WERI-Rb-1 (cell line): ENCODE results near the gene PCP2.

Experiments used
- DNase-seq: peaks from one replicate; pipeline ENCODE4 v3.0.0-alpha.2; 2020
- H3K27ac ChIP-seq: fragments of 250-450 bp; sonication (Bioruptor Pico); 2 replicates; pipeline ENCODE4 v1.5.1; 2020; ENCODE audit warnings: mild to moderate bottlenecking, moderate library complexity
- H3K27me3 ChIP-seq: fragments of 250-450 bp; sonication (Bioruptor Pico); 2 replicates; pipeline ENCODE4 v1.5.1; 2021; ENCODE audit warnings: mild to moderate bottlenecking, low read depth, moderate library complexity; ENCODE audit not compliant: insufficient read depth, severe bottlenecking
- H3K36me3 ChIP-seq: fragments of 250-450 bp; sonication (Bioruptor Pico); 2 replicates; pipeline ENCODE4 v1.5.1; 2020; ENCODE audit warnings: mild to moderate bottlenecking, moderate library complexity
- H3K4me3 ChIP-seq: 2 replicates; pipeline ENCODE4 v1.5.1; 2011; ENCODE audit warnings: low read depth, mild to moderate bottlenecking, control low read depth, low read length
- H3K9me3 ChIP-seq: fragments of 250-450 bp; sonication (Bioruptor Pico); 2 replicates; pipeline ENCODE4 v1.5.1; 2021; ENCODE audit warnings: mild to moderate bottlenecking, moderate library complexity; ENCODE audit not compliant: severe bottlenecking
- TF ChIP-seq, protein P1 (sequence below): IDR thresholded peaks from 2 replicates; pipeline ENCODE4 v1.5.1; 2011; ENCODE audit warnings: low read depth, mild to moderate bottlenecking, control low read depth, inconsistent platforms, low read length

PCP2 gene

DNA sequence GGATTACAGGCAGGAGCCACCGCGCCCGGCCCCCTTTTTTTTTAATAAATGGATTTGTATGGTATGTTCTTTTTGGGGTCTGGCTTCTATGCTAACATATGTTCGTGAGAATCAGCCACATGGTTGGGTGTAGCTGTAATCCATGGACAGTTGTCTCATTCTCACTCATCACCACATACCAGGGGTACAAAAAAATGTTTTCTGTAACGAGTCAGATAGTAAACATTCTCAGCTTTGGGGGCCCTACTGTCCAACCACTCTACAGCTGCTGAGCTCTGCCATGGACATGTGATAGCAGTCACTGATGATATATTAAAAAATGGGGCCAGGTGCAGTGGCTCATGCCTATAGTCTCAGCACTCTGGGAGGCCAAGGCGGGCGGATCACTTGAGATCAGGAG is 30.2 kb upstream of the PCP2 start:
- no peak for DNase-seq
- Histone ChIP-seq H3K27ac (no peak overlapping the region), H3K27me3 (no peaks in the 10 kb centered on the region), H3K9me3 (no peaks in the 10 kb centered on the region), H3K36me3 (no peaks in the 10 kb centered on the region), H3K4me3 (no peak overlapping the region)
- TF ChIP-seq, protein P1, sequence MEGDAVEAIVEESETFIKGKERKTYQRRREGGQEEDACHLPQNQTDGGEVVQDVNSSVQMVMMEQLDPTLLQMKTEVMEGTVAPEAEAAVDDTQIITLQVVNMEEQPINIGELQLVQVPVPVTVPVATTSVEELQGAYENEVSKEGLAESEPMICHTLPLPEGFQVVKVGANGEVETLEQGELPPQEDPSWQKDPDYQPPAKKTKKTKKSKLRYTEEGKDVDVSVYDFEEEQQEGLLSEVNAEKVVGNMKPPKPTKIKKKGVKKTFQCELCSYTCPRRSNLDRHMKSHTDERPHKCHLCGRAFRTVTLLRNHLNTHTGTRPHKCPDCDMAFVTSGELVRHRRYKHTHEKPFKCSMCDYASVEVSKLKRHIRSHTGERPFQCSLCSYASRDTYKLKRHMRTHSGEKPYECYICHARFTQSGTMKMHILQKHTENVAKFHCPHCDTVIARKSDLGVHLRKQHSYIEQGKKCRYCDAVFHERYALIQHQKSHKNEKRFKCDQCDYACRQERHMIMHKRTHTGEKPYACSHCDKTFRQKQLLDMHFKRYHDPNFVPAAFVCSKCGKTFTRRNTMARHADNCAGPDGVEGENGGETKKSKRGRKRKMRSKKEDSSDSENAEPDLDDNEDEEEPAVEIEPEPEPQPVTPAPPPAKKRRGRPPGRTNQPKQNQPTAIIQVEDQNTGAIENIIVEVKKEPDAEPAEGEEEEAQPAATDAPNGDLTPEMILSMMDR = no peak

GRCh38 chr19:7662657-7663056 is 29.1 kb upstream of the PCP2 start:
- H3K27ac ChIP-seq = no peak overlapping the region

GRCh38 chr19:7661744-7662538 is 28.4 kb upstream of the PCP2 start:
- Histone ChIP-seq H3K27ac (no peak overlapping the region), H3K27me3 (no peaks in the 10 kb centered on the region), H3K36me3 (no peaks in the 10 kb centered on the region), H3K9me3 (no peaks in the 10 kb centered on the region), H3K4me3 (no peak overlapping the region)
- no peak for DNase-seq
- TF ChIP-seq, protein P1 = no peak

More at GRCh38 chr19:7662657-7663056, 29.1 kb upstream of the PCP2 start:
- no peak for DNase-seq
- Histone ChIP-seq H3K9me3 (no peaks in the 10 kb centered on the region), H3K36me3 (no peaks in the 10 kb centered on the region), H3K27me3 (no peaks in the 10 kb centered on the region), H3K4me3 (no peak overlapping the region)
- TF ChIP-seq, protein P1 = no peak

DNA sequence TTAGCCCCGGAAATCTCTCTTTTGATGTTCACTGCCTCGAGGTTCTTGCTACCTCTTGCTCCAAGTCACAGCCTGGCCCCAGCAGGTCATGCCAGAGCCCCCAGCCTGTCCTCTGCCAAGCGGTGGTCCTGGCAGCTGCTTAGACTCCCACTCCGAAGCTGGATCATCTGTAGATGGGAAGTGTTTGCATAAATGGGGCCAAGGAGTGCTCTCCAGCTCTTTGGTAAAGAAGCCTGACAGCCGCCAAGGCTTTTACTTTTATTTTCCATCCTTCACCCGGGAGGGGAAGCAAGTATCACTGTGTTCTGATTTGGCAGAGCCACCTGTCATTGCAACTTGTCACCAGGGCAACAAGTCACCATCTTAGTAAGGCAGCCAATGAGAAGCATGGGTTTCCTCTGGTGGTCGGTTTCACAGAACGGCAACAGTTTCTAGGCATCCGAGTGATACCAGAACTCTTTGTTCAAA is 24.7 kb upstream of the PCP2 start:
- Histone ChIP-seq H3K9me3 (no peaks in the 10 kb centered on the region), H3K4me3 (no peak overlapping the region), H3K27ac (no peak overlapping the region), H3K36me3 (no peaks in the 10 kb centered on the region), H3K27me3 (no peaks in the 10 kb centered on the region)
- DNase-seq = no peak
- TF ChIP-seq, protein P1 = no peak

DNA sequence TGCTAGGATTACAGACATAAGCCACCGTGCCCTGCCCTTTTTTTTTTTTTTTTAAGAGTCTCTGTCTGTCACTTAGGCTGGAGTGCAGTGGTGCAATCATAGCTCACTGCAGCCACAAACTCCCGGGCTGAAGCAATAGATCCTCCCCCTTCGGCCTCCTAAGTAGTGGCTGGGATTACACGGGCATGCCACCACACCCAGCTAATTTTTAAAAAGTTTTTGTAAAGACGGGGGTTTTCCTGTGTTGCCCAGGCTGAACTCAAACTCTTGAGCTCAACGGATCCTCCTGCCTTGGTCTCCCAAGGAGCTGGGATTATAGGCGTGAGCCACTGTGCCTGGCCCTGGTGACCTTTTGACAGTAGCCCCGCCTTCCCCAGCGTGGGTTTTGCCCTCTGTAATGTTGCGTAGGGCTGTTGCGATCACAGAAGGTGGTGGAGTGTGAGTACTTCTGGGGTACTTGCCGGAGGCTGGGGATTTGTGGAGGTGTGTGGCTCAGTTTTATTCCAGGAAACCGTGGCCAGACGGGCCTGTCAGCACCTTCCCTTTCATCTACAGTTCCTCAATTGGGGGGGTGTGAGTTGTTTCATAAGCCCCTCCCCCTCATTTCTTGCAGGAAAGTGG is 23.7 kb upstream of the PCP2 start:
- Histone ChIP-seq H3K27me3 (no peaks in the 10 kb centered on the region), H3K27ac (no peak overlapping the region), H3K36me3 (no peaks in the 10 kb centered on the region), H3K9me3 (no peaks in the 10 kb centered on the region), H3K4me3 (no peak overlapping the region)
- DNase-seq = no peak
- TF ChIP-seq, protein P1 = no peak
